HCT116 (cell line): ENCODE measurements around the gene STIM1.

ENCODE experiments used
- CTCF ChIP-seq, 3 experiments: fragments of 200-600 bp in 1 of 3; sonication (generic) in 1 of 3; IDR thresholded peaks in 2 of 3; conservative IDR thresholded peaks in 1 of 3; 2 replicates each; pipeline ENCODE4 v1.5.1; 2012 to 2017; ENCODE audit warnings: low read depth in 2 of 3, low read length in 2 of 3, antibody characterized with exemption in 1 of 3, borderline replicate concordance in 1 of 3, control low read depth in 1 of 3, mild to moderate bottlenecking in 1 of 3, mixed read lengths in 1 of 3, mixed run types in 1 of 3, moderate library complexity in 1 of 3; ENCODE audit not compliant: insufficient read depth in 1 of 3
- EZH2phosphoT487 ChIP-seq: fragments of 200-600 bp; IDR thresholded peaks from 2 replicates; pipeline ENCODE4 v1.6.1; 2018; ENCODE audit warnings: antibody characterized with exemption, borderline replicate concordance
- MAX ChIP-seq: IDR thresholded peaks from 2 replicates; pipeline ENCODE4 v1.6.1; 2012
- POLR2A ChIP-seq: IDR thresholded peaks from 2 replicates; pipeline ENCODE4 v1.7.0; 2011; ENCODE audit warnings: borderline replicate concordance; ENCODE audit not compliant: insufficient read depth, insufficient read length; ENCODE audit errors: extremely low read depth
- SP1 ChIP-seq: IDR thresholded peaks from 2 replicates; pipeline ENCODE4 v1.6.1; 2012; ENCODE audit warnings: low read depth

DNA sequence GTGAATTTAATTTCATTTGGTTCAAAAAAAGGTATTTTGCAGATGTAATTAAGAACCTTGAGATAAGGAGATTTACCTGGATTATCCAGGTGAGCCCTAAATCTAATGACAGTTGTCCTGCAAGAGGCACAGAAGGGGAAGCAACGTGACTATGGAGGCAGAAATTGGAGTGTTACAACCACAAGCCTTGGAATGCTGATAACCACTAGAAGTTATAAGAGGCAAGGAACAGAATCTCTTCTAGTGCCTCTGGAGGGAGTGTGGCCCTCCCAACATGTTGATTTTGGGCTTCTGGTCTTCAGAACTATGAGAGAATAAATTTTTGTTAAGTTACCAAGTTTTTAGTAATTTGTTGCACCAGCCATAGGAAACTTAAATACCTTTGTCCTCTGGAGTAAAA, 271.9 kb downstream of the STIM1 start:
- no peak for TF ChIP-seq CTCF (IDR thresholded peaks at IDR 0.05 in 2 of 3, conservative IDR thresholded peaks at IDR 0.05 in 1 of 3; ENCODE audit: borderline replicate concordance in 1 of 3, insufficient read depth in 1 of 3, low read depth in 2 of 3, low read length in 2 of 3)
- TF ChIP-seq MAX, result no peak
- TF ChIP-seq POLR2A, result no peak
- no peak for TF ChIP-seq SP1
- no peak for TF ChIP-seq EZH2phosphoT487
